Measurements from ENCODE around the gene MTG1.

GRCh38 chr10:133420028-133420427 lies 26.1 kb downstream of the MTG1 start:
- no peak for TF ChIP-seq PATZ1 (CRISPR knock-in tag; IDR thresholded peaks at IDR 0.05; ENCODE audit: borderline replicate concordance)
- TF ChIP-seq ZFP3 (CRISPR knock-in tag; IDR thresholded peaks at IDR 0.05), result no peak
- no peak for TF ChIP-seq ZFP30 (CRISPR knock-in tag; IDR thresholded peaks at IDR 0.05)
- TF ChIP-seq, protein P1, sequence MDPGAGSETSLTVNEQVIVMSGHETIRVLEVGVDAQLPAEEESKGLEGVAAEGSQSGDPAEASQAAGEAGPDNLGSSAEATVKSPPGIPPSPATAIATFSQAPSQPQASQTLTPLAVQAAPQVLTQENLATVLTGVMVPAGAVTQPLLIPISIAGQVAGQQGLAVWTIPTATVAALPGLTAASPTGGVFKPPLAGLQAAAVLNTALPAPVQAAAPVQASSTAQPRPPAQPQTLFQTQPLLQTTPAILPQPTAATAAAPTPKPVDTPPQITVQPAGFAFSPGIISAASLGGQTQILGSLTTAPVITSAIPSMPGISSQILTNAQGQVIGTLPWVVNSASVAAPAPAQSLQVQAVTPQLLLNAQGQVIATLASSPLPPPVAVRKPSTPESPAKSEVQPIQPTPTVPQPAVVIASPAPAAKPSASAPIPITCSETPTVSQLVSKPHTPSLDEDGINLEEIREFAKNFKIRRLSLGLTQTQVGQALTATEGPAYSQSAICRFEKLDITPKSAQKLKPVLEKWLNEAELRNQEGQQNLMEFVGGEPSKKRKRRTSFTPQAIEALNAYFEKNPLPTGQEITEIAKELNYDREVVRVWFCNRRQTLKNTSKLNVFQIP (CRISPR knock-in tag; IDR thresholded peaks at IDR 0.05; ENCODE audit: borderline replicate concordance, low read depth), result no peak
- TF ChIP-seq CSDC2 (CRISPR knock-in tag; IDR thresholded peaks at IDR 0.05), result no peak
- TF ChIP-seq ZNF565 (CRISPR knock-in tag; conservative IDR thresholded peaks at IDR 0.05; ENCODE audit: low read depth), result no peak
- no peak for TF ChIP-seq OSR1 (CRISPR knock-in tag; IDR thresholded peaks at IDR 0.05)
- TF ChIP-seq ZNF70 (CRISPR knock-in tag; IDR thresholded peaks at IDR 0.05), result no peak
- TF ChIP-seq, protein P2, sequence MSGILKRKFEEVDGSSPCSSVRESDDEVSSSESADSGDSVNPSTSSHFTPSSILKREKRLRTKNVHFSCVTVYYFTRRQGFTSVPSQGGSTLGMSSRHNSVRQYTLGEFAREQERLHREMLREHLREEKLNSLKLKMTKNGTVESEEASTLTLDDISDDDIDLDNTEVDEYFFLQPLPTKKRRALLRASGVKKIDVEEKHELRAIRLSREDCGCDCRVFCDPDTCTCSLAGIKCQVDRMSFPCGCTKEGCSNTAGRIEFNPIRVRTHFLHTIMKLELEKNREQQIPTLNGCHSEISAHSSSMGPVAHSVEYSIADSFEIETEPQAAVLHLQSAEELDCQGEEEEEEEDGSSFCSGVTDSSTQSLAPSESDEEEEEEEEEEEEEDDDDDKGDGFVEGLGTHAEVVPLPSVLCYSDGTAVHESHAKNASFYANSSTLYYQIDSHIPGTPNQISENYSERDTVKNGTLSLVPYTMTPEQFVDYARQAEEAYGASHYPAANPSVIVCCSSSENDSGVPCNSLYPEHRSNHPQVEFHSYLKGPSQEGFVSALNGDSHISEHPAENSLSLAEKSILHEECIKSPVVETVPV (CRISPR knock-in tag; IDR thresholded peaks at IDR 0.05), result no peak

All from SK-N-SH treated with all-trans-retinoic acid at 6 μM for 48 hours (cell line).